Ishikawa (cell line): Measurements from ENCODE around the gene REC8.
A peak's percentile ranks its signal among the peaks of the same experiment; 100 is the strongest.

Experiments used
- CEBPB ChIP-seq: IDR thresholded peaks from 2 replicates; pipeline ENCODE4 v1.6.1; 2012
- CREB1 ChIP-seq: IDR thresholded peaks from 2 replicates; pipeline ENCODE4 v1.6.1; 2012; ENCODE audit warnings: low read depth
- EGR1 ChIP-seq: IDR thresholded peaks from 2 replicates; pipeline ENCODE4 v1.6.1; 2012
- EP300 ChIP-seq: IDR thresholded peaks from 2 replicates; pipeline ENCODE4 v1.6.1; 2012; ENCODE audit warnings: borderline replicate concordance
- FOXM1 ChIP-seq: IDR thresholded peaks from 2 replicates; pipeline ENCODE4 v1.6.1; 2012; ENCODE audit warnings: low read depth, borderline replicate concordance
- NFIC ChIP-seq: IDR thresholded peaks from 2 replicates; pipeline ENCODE4 v1.6.1; 2012
- RAD21 ChIP-seq: IDR thresholded peaks from 2 replicates; pipeline ENCODE4 v1.6.1; 2012; ENCODE audit warnings: low read depth
- TAF1 ChIP-seq: IDR thresholded peaks from 2 replicates; pipeline ENCODE4 v1.6.1; 2012; ENCODE audit warnings: low read depth, mild to moderate bottlenecking
- TCF12 ChIP-seq: IDR thresholded peaks from 2 replicates; pipeline ENCODE4 v1.6.1; 2012; ENCODE audit warnings: low read depth
- TEAD4 ChIP-seq: IDR thresholded peaks from 2 replicates; pipeline ENCODE4 v1.6.1; 2012
- YY1 ChIP-seq: IDR thresholded peaks from 2 replicates; pipeline ENCODE4 v1.6.1; 2012; ENCODE audit warnings: low read depth
- ZBTB7A ChIP-seq: IDR thresholded peaks from 2 replicates; pipeline ENCODE4 v1.6.1; 2012; ENCODE audit warnings: low read depth
- TF ChIP-seq, protein P1 (sequence below): IDR thresholded peaks from 2 replicates; pipeline ENCODE4 v1.6.1; 2012
- TF ChIP-seq, protein P2 (sequence below): IDR thresholded peaks from 2 replicates; pipeline ENCODE4 v1.6.1; 2012
- TF ChIP-seq, protein P3 (sequence below): IDR thresholded peaks from 2 replicates; pipeline ENCODE4 v1.6.1; 2012; ENCODE audit warnings: low read depth, mild to moderate bottlenecking

Gene REC8

DNA sequence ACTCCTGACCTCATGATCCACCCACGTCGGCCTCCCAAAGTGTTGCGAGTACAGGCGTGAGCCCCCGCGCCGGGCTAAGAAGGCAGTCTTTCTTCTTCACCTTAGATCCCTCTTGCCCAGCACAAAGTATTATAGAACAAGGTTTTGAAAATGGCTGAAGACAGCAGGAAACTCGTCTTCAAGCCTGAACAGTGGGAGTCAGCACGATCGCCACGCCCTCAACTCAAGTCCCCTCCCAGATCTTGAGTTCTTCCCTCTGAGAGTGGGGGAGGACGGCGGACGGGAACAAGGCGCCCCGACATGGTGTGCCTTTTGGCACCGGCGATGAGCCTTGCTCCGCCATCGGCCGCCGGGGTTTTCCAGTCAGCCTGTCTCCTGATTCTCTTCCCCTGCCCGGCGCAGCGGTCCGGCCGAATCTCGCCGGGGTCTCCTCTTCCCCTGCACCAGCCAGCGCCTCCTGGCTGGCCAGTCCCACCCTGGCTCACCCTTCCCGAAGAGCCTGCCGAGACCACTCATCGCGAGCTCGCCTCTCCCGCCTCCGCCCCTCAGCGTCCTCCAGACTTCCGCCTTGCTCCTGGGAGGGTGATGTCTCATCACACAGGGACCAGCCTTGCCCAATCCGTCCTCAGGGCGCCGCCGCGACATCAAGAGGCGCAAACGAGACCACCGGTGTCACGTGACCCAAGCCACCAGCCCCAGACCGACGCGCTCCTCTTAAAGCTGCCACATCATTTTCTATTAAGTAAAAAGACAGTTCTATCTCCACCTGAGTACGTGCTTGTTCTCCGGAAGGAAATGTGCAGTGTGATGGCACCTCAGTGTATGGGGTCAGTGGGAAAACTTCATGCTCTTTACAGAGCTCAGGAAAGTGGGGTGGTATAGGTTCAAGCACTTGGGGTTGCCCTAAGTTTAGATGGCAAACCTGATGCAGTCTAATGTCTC lies 41.3 kb downstream of the REC8 start, which contains the start of gene CHMP4A:
TSS of gene CHMP4A (minus strand) at position 565 of the 942 bp plus-strand sequence. CDS start at position 516, 49 bp downstream.
- TF ChIP-seq EP300, result peak; percentile 35; the same call in 1 of the 2 replicates
- TF ChIP-seq, protein P1, sequence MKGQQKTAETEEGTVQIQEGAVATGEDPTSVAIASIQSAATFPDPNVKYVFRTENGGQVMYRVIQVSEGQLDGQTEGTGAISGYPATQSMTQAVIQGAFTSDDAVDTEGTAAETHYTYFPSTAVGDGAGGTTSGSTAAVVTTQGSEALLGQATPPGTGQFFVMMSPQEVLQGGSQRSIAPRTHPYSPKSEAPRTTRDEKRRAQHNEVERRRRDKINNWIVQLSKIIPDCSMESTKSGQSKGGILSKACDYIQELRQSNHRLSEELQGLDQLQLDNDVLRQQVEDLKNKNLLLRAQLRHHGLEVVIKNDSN, result peak; percentile 98
- no peak for TF ChIP-seq NFIC
- peak; percentile 58; the same call in 1 of the 2 replicates for TF ChIP-seq YY1
- TF ChIP-seq EGR1, result no peak
- no peak for TF ChIP-seq FOXM1
- TF ChIP-seq TEAD4, result no peak
- no peak; the same call in none of the 2 replicates for TF ChIP-seq TCF12
- TF ChIP-seq CREB1, result peak; percentile 98
- TF ChIP-seq TAF1, result no peak; the same call in 1 of the 2 replicates
- TF ChIP-seq, protein P2, sequence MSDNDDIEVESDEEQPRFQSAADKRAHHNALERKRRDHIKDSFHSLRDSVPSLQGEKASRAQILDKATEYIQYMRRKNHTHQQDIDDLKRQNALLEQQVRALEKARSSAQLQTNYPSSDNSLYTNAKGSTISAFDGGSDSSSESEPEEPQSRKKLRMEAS, result peak; percentile 72
- 0 out of 2 replicates have a peak, but pooled peaks have one; percentile 6 for TF ChIP-seq CEBPB
- TF ChIP-seq RAD21, result no peak
- TF ChIP-seq, protein P3, sequence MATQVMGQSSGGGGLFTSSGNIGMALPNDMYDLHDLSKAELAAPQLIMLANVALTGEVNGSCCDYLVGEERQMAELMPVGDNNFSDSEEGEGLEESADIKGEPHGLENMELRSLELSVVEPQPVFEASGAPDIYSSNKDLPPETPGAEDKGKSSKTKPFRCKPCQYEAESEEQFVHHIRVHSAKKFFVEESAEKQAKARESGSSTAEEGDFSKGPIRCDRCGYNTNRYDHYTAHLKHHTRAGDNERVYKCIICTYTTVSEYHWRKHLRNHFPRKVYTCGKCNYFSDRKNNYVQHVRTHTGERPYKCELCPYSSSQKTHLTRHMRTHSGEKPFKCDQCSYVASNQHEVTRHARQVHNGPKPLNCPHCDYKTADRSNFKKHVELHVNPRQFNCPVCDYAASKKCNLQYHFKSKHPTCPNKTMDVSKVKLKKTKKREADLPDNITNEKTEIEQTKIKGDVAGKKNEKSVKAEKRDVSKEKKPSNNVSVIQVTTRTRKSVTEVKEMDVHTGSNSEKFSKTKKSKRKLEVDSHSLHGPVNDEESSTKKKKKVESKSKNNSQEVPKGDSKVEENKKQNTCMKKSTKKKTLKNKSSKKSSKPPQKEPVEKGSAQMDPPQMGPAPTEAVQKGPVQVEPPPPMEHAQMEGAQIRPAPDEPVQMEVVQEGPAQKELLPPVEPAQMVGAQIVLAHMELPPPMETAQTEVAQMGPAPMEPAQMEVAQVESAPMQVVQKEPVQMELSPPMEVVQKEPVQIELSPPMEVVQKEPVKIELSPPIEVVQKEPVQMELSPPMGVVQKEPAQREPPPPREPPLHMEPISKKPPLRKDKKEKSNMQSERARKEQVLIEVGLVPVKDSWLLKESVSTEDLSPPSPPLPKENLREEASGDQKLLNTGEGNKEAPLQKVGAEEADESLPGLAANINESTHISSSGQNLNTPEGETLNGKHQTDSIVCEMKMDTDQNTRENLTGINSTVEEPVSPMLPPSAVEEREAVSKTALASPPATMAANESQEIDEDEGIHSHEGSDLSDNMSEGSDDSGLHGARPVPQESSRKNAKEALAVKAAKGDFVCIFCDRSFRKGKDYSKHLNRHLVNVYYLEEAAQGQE, result no peak

DNA sequence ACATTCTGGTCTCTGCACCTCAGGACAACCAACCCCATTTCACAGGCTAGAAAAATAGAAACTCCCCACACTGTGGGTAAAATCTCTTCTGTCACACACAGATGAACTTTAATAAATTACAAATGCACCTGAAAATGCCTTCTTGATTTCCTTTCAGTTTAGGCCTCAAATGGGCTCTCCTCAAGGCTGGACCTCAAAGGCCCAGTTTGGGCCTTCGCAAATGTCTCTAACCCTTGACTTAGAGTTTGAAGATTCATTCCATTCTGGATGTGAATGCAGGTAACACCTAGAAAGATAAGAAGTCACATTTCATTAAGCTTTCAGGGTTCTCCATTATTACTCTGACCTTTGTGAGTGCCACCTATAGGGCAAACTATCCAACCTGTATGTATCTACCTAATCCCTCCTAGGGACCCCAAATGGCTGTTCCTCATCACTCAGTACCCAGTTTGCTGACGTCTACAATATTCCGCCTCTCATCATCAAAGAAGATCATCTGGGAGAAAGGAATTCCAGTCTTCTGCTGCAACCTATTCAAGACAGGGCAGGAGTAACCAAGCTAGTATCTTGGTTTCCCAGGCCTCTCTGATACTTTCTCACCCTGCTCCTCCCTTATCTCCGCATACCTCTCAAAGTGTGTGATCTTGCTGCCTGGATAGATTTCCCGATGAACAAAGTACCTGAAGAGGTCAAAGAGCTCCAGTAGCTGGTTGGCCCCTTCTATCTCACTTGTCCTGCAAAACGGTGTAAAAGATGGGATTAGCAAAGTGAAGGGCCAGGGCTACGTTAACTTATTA lies 42.2 kb downstream of the REC8 start:
- TF ChIP-seq EP300 (no peak), NFIC (no peak), TAF1 (no peak), EGR1 (no peak), ZBTB7A (no peak), TEAD4 (no peak), FOXM1 (no peak), TCF12 (no peak), YY1 (no peak), CEBPB (no peak), CREB1 (no peak), RAD21 (no peak)
- TF ChIP-seq, protein P1, result no peak
- TF ChIP-seq, protein P2, result no peak
- TF ChIP-seq, protein P3, result no peak

DNA sequence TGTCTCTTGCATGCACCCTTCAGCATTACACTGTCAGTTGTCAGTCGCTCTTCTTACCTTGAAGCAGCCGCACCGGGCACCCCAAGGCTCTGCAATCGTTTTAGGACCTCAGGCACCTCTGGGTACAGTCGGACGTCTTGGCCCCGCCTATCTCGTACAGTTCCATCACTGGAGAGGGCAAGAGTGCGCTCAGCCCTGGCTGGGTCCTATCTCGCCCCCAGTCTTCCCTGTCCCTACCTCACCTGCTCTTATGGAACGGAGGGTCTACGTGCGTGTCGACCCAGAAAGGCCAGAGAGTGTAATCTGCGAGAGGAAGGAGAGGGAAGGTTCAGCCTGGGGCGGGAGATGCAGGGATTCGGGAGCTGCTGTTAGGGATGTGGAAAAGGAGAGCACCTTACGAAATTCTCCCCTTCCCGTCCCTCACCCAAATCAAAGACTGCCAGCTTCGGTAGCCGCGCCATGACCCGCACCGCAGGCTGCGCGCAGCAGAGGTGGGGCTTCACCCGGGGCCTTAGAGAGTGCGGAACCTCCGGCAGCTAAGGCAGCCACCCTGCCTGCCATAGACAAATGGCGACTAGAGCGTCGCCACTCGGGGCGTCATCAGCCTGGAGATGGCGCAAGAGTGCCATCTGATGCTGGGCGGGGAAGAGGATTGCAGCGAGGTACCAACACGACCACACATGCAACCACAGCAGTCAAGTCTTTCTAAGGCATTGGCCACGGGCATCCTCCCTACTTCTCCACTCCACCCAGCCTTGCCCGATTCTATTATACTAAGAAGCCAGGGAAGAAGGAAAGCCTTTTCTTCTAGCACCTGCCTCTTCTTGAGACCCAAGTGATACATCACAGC lies 43.8 kb downstream of the REC8 start, which contains the start of gene MDP1:
TSS of gene MDP1 (minus strand) at position 572 of the 850 bp plus-strand sequence. CDS start at position 461, 111 bp downstream.
- TF ChIP-seq EP300, result no peak; the same call in 1 of the 2 replicates
- TF ChIP-seq, protein P1, result no peak
- TF ChIP-seq ZBTB7A, result no peak
- TF ChIP-seq FOXM1, result no peak
- peak; percentile 63; the same call in 1 of the 2 replicates for TF ChIP-seq TAF1
- no peak for TF ChIP-seq TEAD4
- no peak for TF ChIP-seq EGR1
- TF ChIP-seq CREB1, result peak; percentile 80
- TF ChIP-seq, protein P3, result no peak
- TF ChIP-seq, protein P2, result peak; percentile 70
- peak; percentile 87 for TF ChIP-seq YY1
- no peak for TF ChIP-seq TCF12
- TF ChIP-seq CEBPB, result peak; percentile 94
- TF ChIP-seq RAD21, result peak; percentile 62
- no peak for TF ChIP-seq NFIC
